GM18951 (cell line): Measurements from ENCODE around the gene ZNF335.

Experiments used
- POLR2A ChIP-seq: IDR thresholded peaks from 4 replicates; pipeline ENCODE4 v1.6.1; 2011; ENCODE audit warnings: mild to moderate bottlenecking; ENCODE audit not compliant: insufficient read length, insufficient read depth; ENCODE audit errors: extremely low read depth
- in situ Hi-C: fragments of 300-500 bp; cut with MboI; formaldehyde crosslinking; loops from one replicate; pipeline ENCODE4 v1.12.0; 2022; ENCODE audit warnings: low sequenced_read_pairs, mixed read lengths, inconsistent platforms; ENCODE audit not compliant: unreplicated experiment

Gene ZNF335, protein sequence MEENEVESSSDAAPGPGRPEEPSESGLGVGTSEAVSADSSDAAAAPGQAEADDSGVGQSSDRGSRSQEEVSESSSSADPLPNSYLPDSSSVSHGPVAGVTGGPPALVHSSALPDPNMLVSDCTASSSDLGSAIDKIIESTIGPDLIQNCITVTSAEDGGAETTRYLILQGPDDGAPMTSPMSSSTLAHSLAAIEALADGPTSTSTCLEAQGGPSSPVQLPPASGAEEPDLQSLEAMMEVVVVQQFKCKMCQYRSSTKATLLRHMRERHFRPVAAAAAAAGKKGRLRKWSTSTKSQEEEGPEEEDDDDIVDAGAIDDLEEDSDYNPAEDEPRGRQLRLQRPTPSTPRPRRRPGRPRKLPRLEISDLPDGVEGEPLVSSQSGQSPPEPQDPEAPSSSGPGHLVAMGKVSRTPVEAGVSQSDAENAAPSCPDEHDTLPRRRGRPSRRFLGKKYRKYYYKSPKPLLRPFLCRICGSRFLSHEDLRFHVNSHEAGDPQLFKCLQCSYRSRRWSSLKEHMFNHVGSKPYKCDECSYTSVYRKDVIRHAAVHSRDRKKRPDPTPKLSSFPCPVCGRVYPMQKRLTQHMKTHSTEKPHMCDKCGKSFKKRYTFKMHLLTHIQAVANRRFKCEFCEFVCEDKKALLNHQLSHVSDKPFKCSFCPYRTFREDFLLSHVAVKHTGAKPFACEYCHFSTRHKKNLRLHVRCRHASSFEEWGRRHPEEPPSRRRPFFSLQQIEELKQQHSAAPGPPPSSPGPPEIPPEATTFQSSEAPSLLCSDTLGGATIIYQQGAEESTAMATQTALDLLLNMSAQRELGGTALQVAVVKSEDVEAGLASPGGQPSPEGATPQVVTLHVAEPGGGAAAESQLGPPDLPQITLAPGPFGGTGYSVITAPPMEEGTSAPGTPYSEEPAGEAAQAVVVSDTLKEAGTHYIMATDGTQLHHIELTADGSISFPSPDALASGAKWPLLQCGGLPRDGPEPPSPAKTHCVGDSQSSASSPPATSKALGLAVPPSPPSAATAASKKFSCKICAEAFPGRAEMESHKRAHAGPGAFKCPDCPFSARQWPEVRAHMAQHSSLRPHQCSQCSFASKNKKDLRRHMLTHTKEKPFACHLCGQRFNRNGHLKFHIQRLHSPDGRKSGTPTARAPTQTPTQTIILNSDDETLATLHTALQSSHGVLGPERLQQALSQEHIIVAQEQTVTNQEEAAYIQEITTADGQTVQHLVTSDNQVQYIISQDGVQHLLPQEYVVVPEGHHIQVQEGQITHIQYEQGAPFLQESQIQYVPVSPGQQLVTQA (N-terminal part only)

GRCh38 chr20:45971675-45972499, at the start of gene ZNF335:
Gene ZNF335, minus strand, starts transcription at chr20:45972203. Its CDS starts 793 bp downstream, at chr20:45971410.
- in situ Hi-C loops = no loop called here
- peak; percentile 64 for TF ChIP-seq POLR2A

GRCh38 chr20:46020555-46020954, 48.6 kb upstream of the ZNF335 start:
- in situ Hi-C loops = no loop called here
- TF ChIP-seq POLR2A = no peak

DNA sequence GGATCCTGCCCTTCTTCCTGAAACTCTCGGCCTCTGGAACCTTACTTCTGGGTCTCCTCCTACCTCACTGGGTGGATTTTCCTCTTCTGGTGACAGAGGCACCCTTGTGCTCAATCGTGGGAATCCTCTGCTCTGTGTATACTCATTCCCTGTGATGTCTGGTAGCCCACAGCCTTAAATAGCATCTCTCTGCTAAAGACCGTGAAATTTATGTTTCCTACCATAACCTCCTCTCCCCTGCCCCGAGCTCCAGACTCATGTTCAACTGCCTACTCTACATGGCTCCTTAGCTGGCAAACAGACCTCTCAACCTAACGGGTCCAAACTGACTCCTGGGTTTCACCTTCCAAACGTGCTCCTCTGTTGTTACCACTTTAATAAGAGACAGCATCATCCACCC, 46.6 kb upstream of the ZNF335 start:
- TF ChIP-seq POLR2A = no peak
- in situ Hi-C loops = no loop called here

- TF ChIP-seq POLR2A = no peak
- in situ Hi-C loops = no loop called here
These were observed 46.1 kb upstream of the ZNF335 start for GRCh38 chr20:46018112-46018511.

DNA sequence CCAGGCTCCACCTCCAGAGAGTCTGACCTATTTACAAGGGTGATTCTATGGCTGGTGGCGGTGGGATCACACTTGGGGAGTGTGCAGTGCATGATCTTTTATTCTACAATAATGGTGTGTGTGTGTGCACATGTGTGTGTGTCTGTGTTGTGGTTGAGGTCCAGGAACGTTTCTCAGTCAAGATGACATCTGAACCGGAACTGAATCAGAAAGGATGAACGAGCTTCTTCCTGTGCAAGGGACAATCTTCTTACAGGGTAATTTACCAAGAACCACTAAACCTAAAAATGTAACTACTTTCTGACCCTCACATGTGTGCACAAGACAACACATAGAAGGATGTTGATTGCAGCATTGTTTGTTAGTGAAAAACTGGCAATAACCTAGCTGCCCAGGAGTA, 45.3 kb upstream of the ZNF335 start:
- no peak for TF ChIP-seq POLR2A
- in situ Hi-C loops = no loop called here

GRCh38 chr20:46014517-46015396, 42.8 kb upstream of the ZNF335 start:
- in situ Hi-C loops = no loop called here
- no peak for TF ChIP-seq POLR2A

GRCh38 chr20:46013829-46014516, 42.0 kb upstream of the ZNF335 start:
- in situ Hi-C loops = no loop called here
- TF ChIP-seq POLR2A = no peak

GRCh38 chr20:46013322-46013828, 41.4 kb upstream of the ZNF335 start:
- TF ChIP-seq POLR2A = no peak
- in situ Hi-C loops = no loop called here

- no peak for TF ChIP-seq POLR2A
- in situ Hi-C loops = no loop called here
These were observed 40.9 kb upstream of the ZNF335 start for GRCh38 chr20:46012921-46013320.

DNA sequence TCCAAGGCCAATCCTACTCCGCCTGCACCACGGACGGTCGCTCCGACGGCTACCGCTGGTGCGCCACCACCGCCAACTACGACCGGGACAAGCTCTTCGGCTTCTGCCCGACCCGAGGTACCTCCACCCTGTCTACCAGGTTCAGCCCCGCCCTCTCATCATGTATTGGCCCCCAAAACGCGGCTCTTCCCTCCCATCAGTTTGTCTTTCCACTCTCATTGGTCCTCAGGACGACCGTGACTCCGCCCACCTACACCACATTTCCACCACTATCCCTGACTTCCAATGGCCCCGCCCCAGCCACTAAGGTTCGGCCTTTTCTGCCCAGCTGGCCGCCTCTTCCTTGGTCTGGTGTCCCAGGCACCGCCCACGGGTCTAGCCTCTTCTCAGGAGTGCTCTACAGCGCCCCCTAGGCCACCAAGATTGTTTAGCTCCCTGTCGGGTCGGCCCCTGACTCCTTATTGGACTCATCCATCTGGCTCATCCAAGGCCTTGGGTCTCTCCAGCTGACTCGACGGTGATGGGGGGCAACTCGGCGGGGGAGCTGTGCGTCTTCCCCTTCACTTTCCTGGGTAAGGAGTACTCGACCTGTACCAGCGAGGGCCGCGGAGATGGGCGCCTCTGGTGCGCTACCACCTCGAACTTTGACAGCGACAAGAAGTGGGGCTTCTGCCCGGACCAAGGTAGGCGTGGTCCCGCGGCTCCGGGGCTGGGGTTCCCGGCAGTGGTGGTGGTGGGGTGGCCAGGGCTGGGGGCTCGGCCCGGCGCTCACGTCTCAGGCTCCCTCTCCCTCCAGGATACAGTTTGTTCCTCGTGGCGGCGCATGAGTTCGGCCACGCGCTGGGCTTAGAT, 39.9 kb upstream of the ZNF335 start:
- TF ChIP-seq POLR2A = no peak
- in situ Hi-C loops = no loop called here
